GM20431 (cell line): Measurements from ENCODE around the gene PIRT.

Experiments
- in situ Hi-C: fragments of 300-500 bp; cut with MseI, MboI; formaldehyde crosslinking; loops from one replicate; pipeline ENCODE4 v1.15.0; 2020; ENCODE audit warnings: low sequenced_read_pairs; ENCODE audit not compliant: unreplicated experiment

The PIRT gene

DNA sequence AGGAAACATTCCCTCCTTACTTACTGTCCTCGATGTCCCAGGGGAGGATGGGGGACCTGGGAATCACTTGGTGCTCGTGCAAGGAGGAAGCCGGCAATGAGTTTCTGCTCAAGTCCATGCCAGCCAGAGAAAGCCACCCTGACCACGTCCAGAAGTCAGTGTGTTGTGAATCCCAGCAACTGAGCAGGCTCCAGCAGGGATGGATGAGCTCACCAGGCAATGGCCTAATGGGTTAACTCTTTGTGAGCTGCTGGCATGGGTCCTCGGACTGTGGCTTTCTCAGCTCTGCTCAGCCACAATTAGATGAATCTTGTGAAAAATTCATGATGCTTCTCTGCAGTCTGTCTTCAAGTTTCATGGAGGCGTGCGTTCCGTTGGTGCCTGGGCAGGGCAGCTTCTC is at the start of gene PIRT:
Gene PIRT, minus strand, starts transcription at position 167 of the 400 bp plus-strand sequence. CDS start 12,442 bp downstream, outside the sequence.
- in situ Hi-C loops = loop anchor here (10.0 to 25.0 kb wide), 2 partner anchors 101 to 183 kb away; partner anchors contain the start of genes MYH3 and TMEM220

DNA sequence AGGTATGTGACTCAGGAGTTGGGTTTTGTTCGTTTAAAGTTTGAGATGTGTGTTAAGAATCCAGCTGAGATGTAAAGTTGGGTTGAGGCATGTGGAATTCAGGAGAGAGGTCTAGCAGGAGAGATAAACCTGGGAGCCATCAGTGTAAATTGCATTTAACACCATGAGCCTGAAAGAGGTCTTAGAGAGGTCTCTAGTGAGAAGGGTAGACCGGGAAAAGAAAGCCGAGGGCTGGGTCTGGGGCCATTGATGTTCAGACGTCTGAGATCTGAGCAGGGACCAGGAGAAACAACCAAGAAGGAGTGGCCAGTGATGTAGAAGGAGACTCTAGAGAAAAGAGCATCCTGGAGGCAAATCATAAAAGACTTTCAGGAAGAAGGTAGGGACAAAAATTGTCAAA is 44.1 kb upstream of the PIRT start:
- in situ Hi-C loops = no loop called here

DNA sequence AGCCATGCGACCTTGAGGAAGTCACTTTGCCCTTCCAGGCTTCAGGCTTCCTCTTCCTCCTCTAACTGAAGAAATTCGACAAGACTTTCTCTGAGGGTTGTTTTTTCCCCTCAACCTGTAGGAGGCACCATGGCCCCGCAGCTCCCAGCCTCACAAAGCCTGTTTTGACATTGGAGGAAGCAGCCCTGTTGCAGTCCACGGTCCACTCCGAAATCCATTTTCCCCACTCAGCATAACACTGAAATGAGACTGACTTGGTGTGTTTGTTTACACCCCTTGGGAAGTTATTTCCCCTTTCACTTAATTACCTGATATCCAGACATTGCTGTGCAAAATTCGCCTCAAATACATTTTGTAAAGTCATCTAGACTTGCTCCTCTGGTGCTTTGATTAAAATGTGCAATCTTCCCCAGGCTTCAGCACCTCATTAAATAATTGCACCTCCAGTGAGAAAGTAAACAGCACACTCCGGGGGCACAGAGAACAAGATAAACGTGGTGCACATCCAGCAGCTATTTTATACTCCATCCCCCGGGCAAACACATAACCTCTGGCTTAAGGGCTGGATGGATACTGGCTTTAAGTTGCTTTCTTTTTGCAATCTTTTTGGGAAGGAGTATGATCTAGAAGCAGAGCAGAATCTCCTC is 41.4 kb upstream of the PIRT start:
- in situ Hi-C loops = no loop called here

DNA sequence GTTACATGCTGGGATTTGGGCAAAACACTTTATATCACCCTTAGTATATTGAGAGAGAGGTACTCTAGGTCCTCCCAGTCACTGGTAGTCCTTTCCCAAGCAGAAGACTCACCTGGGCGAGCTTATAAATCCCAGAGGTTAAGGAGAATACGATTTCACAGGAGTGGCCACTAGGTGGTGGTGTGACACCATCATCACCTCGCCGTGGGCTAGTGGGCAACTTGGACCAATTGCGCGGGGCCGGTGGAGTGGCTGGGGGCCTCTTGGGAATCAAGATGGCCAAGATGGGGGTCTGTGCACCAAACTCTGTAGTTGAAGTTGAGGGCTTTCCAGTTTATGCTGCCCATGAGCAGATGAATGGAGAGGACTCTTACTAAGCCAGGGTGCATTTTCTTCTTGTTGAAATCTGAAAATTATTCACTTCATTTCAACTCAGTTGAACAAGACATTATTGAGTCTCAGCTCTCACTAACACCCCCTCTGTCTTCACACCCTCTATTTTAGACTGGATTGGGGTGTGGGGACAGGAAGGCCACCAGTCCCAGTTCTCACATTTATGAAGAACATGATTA is 38.2 kb upstream of the PIRT start:
- in situ Hi-C loops = no loop called here

DNA sequence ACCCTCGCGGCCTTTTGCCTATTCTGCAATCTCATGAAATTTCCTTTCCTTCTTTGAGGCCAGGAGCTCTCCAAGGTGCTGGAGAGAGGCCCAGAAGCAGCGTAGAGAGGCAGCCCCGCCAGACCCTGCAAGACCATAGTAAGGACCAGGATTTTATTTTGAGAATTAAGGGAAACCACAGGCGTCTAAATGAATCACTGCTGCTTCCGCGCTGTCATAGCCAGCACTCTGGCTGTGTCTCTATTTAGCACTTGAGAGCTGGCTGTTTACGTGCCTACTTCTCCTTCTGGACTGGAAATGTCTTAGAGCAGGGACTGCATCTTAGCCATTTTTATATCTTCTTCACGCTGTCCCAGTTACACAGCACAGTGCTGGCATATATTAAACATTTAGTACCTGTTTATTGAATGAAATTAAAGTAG is 37.6 kb upstream of the PIRT start:
- in situ Hi-C loops = no loop called here

DNA sequence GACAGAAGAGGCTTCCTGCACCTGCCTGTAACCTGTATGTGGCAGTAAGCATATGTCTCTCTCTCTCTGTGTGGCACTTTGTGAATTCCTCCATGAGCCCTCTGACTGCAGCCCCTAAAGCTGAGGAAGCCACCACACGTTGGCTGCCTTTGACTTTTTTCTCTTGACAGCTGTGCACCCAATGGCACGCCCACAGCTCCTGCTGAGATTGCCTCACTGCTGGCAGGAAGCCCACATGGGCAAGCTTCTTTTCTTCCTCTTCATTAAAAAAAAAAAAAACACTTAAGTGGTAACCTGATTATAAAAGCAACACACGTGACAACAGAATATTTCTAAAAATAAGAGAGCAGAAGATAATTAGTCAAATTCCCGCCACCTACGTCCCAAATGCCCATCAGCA is 34.0 kb upstream of the PIRT start:
- in situ Hi-C loops = loop anchor here (25.0 kb wide), 1 partner anchor 1065 kb away; no protein-coding TSS in a partner anchor

DNA sequence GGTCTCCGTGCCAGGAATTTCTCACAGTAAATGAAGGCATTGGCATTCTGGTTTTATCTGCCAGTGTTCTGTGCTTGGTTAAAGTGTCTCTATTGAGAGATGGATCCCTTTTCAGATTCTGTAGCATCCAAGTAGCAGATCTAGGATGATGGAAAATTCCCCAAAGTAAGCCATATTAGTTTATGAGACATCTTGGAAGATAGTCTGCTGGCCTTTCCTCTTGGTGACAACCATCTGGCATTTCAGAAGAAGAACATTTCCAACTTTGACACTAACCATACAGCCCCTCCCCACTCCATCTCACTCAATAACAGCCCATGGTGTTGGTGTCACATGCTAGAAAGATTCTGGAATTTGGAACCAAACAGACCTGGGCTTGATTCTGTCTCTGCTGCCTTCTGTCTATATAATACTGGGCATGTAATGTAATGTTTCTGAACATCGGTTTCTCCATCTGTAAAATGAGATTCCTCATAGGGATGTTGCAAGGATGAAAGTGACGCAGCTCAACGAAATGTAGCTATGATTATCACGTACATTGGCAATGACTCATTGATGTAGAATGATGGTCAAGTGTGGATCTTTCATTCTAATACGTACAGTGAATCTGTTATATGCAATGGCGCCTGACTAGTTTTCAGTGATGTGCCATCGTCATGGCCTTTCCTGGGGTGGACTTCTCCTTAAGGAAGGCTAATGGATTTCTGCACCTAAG is 32.6 kb upstream of the PIRT start:
- in situ Hi-C loops = loop anchor here (25.0 kb wide), 1 partner anchor 1067 kb away; no protein-coding TSS in a partner anchor

DNA sequence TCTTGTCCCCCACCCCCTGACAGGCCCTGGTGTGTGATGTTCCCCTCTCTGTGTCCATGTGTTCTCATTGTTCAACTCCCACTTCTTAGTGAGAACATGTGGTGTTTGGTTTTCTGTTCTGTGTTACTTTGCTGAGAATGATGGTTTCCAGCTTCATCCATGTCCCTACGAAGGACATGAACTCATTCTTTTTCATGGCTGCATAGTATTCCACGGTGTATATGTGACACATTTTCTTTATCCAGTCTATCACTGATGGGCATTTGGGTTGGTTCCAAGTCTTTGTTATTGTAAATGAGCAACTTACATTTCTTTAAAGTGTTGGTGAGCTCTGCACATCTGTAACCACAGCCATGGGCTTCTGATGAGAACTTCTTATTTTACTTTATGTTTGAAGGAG is 30.9 kb upstream of the PIRT start:
- in situ Hi-C loops = loop anchor here (25.0 kb wide), 1 partner anchor 1069 kb away; no protein-coding TSS in a partner anchor

DNA sequence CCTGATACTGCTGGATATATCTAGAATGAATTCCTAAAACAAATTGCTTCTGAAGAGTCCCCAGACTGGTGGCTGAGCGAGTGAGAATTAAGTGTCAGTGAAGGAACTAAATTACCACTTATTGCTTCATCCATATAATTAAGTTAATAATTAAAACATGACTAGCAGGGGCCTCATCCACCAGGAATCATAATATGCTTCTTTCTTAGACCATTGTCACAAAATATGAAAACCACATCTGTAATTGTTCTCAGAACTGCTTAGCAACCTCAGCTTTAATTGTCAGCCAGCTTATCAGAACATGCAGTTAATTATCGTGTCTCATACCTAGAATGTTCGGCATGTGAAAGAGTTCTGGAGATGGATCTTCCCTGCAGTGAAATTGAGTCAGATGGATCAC is 21.2 kb upstream of the PIRT start:
- in situ Hi-C loops = loop anchor here (25.0 kb wide), 1 partner anchor 1078 kb away; no protein-coding TSS in a partner anchor

DNA sequence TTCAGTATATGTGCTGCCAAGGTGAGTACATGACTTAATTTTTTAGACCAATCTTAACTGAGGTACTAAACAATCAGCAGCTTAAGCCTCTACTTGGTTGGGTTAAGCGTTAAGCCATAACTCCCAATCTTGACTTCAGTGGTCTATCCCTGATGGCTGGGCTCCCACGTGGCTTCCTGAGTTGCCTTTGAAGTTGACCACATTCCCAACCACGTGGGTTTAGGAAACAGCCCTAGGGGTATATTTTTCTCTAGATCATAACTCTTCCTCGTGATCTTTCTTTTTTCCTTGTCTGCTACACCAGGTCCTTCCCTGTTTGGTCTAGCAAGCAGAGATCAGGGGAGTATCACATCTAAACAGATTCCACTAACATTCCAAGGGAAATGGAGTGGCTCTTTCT is 20.1 kb upstream of the PIRT start:
- in situ Hi-C loops = loop anchor here (25.0 kb wide), 1 partner anchor 1079 kb away; no protein-coding TSS in a partner anchor

DNA sequence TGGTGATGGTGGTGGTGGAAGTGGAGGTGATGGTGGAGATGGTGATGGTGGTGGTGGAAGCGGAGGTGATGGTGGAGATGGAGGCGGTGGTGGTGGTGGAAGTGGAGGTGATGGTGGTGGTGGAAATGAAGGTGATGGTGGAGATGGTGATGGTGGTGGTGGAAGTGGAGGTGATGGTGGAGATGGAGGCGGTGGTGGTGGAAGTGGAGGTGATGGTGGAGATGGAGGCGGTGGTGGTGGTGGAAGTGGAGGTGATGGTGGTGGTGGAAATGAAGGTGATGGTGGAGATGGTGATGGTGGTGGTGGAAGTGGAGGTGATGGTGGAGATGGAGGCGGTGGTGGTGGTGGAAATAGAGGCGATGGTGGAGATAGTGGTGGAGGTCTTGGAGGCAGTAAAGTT is 8.7 kb upstream of the PIRT start:
- in situ Hi-C loops = loop anchor here (25.0 kb wide), 1 partner anchor 109 kb away; the partner anchor contains the start of gene TMEM220

DNA sequence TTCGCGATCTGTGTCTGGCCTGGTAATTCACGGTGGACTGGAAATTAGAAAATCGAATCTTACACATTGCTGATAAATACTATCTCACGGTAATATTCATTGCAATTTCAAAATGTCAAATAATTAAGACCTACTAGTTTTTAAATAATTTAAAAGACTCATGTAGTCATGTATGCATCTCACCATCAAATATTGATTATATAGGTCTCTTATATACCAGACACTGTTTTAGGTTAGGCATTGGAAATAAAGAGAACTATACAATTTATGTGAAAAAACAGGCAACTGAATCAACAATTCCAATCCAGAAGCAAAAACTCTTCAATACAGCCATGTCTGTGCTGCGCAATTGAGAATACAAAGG is 7.5 kb upstream of the PIRT start:
- in situ Hi-C loops = loop anchor here (25.0 kb wide), 1 partner anchor 108 kb away; the partner anchor contains the start of gene TMEM220

DNA sequence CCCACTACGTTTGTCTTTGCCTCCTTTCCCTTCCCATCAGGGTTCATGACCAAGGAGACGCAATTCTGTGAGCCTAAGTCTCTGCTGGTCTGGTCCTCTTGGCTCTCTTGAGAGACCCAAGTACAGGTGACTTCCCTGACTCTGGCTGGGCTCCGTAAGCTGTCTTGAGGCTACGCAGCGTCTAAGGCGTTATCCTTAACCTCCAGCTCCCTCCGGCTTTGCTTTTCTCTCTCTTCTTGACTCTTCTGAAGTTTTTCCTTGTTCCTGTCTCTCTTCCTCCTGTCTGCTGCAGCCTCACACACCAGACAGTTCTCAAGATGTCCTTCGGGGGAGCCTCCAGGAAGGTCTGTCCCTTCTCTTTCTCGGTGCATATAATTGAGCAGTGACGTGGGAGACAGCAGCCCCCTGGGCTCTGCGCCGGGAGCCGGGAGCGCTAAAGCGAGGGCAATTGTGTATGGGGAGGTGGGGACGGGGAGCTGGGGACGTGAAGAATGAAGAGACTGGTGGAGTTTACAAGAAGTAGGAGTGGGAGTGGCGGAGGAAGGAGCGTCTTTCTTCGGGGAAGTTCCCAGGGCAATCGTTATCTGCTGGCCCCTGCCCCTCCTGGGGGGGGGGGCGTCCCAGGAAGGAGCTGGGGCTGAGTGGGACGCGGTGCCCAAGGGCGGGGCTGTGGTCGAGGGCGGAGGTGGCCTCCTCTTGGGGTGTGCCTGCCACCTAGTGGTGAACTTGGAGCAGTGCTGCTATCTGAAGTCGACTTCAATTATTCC is 6.9 kb upstream of the PIRT start:
- in situ Hi-C loops = loop anchor here (25.0 kb wide), 1 partner anchor 108 kb away; the partner anchor contains the start of gene TMEM220

DNA sequence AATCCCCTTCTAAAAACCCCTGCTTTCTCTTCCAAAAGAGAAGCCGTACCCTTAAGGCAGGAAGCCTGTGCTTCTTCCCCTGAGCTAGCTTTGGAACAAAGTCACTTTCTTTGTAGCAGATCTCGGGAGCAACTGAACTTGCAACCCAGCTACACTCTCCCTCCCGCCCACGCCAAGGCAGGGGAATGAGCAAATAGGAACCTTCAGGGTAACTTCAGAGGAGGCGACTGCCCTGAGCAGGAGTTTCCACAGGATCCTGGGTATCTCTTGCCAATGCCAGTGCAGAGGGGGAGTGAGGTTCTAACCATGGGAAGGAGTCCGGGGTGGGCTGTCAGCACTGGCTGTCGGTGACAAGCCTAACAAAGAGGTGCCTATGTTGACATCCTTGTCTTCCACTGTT is 5.9 kb upstream of the PIRT start:
- in situ Hi-C loops = loop anchor here (25.0 kb wide), 1 partner anchor 107 kb away; the partner anchor contains the start of gene TMEM220

DNA sequence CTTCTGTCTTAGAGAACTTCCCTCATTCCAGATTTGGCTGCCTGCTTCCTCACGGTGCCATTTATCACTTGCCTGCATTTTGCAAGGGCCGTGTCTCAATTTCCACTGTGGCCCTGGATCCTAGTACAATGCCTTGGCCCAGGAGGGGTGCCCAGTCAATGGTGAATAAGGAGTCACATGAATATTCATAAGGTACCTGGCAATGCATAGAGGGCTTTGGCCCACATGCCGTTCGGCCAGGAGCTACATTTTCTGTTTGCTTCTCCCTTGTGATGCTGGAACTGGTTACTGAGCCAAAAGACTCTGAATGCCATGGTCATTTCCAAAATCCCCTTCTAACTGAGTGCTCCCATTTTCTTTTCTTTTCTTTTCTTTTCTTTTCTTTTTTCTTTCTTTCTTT is 4.8 kb upstream of the PIRT start:
- in situ Hi-C loops = loop anchor here (25.0 kb wide), 1 partner anchor 105 kb away; the partner anchor contains the start of gene TMEM220

DNA sequence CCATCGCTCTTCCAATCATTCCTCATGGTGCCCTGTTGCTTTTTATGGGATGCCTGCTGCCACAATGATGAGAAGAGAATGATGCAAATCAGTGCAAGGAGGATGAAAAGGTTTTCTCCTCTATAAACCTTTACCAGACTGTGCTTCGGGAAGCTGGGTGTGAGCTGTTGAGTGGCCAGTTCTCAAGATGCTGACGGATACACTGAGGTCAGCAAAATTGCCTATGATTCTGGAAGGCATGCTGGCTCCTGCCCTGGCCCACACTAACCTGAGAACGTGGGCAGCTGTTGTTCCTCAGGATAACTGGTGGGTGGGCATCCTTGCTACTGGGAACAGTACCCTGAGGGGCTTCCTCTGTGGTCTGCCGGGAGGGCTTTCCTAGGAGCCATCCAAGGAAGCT is 795 bp upstream of the PIRT start:
- in situ Hi-C loops = loop anchor here (10.0 to 25.0 kb wide), 2 partner anchors 101 to 184 kb away; partner anchors contain the start of genes MYH3 and TMEM220

DNA sequence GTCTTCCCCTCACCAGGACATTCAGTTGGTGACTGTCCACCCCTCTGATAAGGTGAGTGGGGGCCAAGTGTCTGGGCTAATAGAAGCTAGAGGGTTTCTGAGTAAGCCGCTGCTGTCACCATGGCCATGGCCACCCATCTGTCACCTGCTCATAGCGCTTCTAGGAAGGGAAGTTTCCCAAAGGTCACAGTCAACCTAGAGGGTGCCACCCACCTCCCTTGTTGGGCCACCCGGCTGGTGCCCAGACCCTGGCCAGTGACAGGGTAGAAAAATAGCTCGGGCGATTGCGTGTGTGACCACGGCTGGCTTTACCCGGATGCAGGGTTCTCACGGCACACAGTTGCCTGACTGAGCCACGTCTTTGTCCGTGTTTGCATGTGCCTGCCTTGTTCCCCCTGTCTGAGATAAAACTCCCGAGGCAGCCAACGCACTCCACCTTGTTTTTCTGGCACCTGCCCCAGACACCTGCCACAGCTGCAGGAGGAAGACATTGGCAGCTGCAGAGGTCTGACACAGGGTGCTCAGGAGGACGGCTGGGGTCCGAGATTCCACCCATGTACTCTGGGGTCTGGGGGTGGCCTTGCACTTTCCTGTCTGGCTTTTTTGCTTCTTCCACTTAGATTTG is 809 bp downstream of the PIRT start:
- in situ Hi-C loops = loop anchor here (10.0 to 25.0 kb wide), 2 partner anchors 100 to 182 kb away; partner anchors contain the start of genes MYH3 and TMEM220

DNA sequence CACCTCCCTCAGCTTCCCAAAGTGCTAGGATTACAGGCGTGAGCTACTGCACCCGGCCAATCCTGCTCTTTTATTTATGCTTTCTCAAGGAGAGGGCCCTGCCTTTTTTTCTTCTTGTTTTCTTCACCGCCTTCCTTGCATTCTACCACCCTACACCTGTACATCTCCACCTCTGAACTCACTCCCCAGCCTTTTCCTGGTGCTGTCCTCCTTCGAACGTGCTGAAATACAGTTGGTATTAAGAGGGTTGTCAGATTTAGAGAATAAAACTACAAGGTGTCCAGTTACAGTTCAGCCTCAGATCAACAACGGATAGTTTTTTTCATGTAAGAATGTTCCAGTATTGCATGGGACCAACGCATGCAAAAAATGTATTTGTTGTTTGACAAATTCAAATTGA is 1.7 kb downstream of the PIRT start:
- in situ Hi-C loops = loop anchor here (10.0 to 25.0 kb wide), 2 partner anchors 99 to 181 kb away; partner anchors contain the start of genes MYH3 and TMEM220

DNA sequence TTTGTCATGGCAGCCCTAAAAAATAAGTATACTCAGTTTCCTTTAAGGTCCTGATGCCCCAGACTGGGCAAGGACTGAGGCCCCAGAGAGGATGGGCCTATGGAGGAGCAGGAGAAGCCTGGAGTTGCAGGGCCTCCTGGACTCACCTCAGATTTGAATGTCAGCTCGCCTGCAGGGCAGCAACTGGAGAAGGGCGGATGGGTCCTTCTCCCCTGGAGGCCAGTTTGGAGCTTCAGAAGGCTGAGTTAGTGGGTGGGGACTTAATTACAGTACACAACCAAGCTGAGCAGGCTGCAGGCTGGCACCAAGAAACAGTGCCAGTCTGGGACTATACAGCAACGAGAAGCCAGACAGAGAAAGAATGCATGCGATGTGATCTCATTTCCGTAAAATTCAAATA is 6.2 kb downstream of the PIRT start:
- in situ Hi-C loops = loop anchor here (10.0 to 25.0 kb wide), 2 partner anchors 94 to 177 kb away; partner anchors contain the start of genes MYH3 and TMEM220
